Right ventricle myocardium inferior (tissue), 1 donor: ENCODE data around the gene ECE1. TPM values are rescaled to one million over a fixed set of nuclear protein-coding genes. Genes with fewer than 3 reads are reported as not detected.
A peak's percentile ranks its signal among the peaks of the same experiment; 100 is the strongest.
"Not testable (repeated sequence)": the region's sequence is repeated elsewhere in the genome, so short reads cannot be mapped to it uniquely, and the experiment has no call there.

Experiments
- ATAC-seq: fragments of 200-7000 bp; cut with Tn5 transposase; one replicate; pipeline ENCODE4 v1.9.1; 2020; ENCODE audit warnings: mild to moderate bottlenecking, moderate library complexity
- DNase-seq: peaks from one replicate; pipeline ENCODE4 v3.0.0; 2021; ENCODE audit errors: missing footprints
- intact Hi-C: fragments of 100-400 bp; cut with DNase I; formaldehyde crosslinking; loops from one replicate; pipeline ENCODE4 v1.11.0; 2022
- total RNA-seq: library from RNA; stranded (reverse); fragmentation: NEBNext Ultra II Directional; extraction: Animal tissue kit (Norgen Biotek cat#: 25700); gene quantifications from one replicate; pipeline ENCODE4 v1.2.1, GENCODE V29; 2021
- donor health status: DM: no; HTN: yes; CAD: no; lungs with severe emphysema.

Gene ECE1
- total RNA-seq, 1 donor from 2014 or later, result 49.3 TPM

GRCh38 chr1:21184276-21184675 lies 106.0 kb downstream of the ECE1 start:
- intact Hi-C loops, result no loop called here
- peak; percentile 63 for ATAC-seq
- DNase-seq, result no peak

- intact Hi-C loops, result no loop called here
- ATAC-seq (no peak), DNase-seq (no peak)
Observed at GRCh38 chr1:21182181-21182731, 108.0 kb downstream of the ECE1 start.

GRCh38 chr1:21178271-21178670 lies 112.0 kb downstream of the ECE1 start:
- intact Hi-C loops, result loop anchor here (5.0 kb wide), 1 partner anchor 196 kb away; no protein-coding TSS in a partner anchor
- DNase-seq, ATAC-seq: not testable (repeated sequence)

- ATAC-seq, result peak; percentile 98
- intact Hi-C loops, result loop anchor here (5.0 kb wide), 1 partner anchor 195 kb away; no protein-coding TSS in a partner anchor
- DNase-seq, result peak; percentile 97
Observed at GRCh38 chr1:21176586-21177555, 113.4 kb downstream of the ECE1 start, which contains the start of gene EIF4G3. Gene EIF4G3 (minus strand): TSS chr1:21176897. CDS start chr1:21002742, 174,155 bp downstream.

GRCh38 chr1:21175670-21176581 lies 114.3 kb downstream of the ECE1 start:
- DNase-seq, result no peak
- ATAC-seq, result no peak
- intact Hi-C loops, result loop anchor here (5.0 kb wide), 1 partner anchor 194 kb away; no protein-coding TSS in a partner anchor

GRCh38 chr1:21175324-21175669 lies 115.0 kb downstream of the ECE1 start:
- DNase-seq (peak; percentile 84), ATAC-seq (no peak)
- intact Hi-C loops, result loop anchor here (5.0 kb wide), 1 partner anchor 193 kb away; no protein-coding TSS in a partner anchor

- no peak for DNase-seq
- intact Hi-C loops, result loop anchor here (5.0 kb wide), 1 partner anchor 192 kb away; no protein-coding TSS in a partner anchor
- no peak for ATAC-seq
Observed at GRCh38 chr1:21174654-21175323, 115.5 kb downstream of the ECE1 start.

GRCh38 chr1:21174230-21174629 lies 116.0 kb downstream of the ECE1 start:
- no peak for DNase-seq
- no peak for ATAC-seq
- intact Hi-C loops, result no loop called here

GRCh38 chr1:21173096-21173495 lies 117.2 kb downstream of the ECE1 start:
- DNase-seq, ATAC-seq, intact Hi-C loops: not testable (repeated sequence)

GRCh38 chr1:21170837-21171236 lies 119.4 kb downstream of the ECE1 start:
- DNase-seq, ATAC-seq, intact Hi-C loops: not testable (repeated sequence)

- intact Hi-C loops, result no loop called here
- no peak for DNase-seq
- no peak for ATAC-seq
Observed at GRCh38 chr1:21168444-21168843, 121.8 kb downstream of the ECE1 start.

Other genes with a start within 250 kb of the ECE1 start
- 25.6 TPM for gene EIF4G3, start 113.6 kb downstream of the ECE1 start, total RNA-seq
- 4.6 TPM for gene NBPF3, start 149.7 kb upstream of the ECE1 start, total RNA-seq
- 11.0 TPM for gene ALPL, start 219.0 kb upstream of the ECE1 start, total RNA-seq